HG02870 (cell line): ENCODE data around the gene STEAP1.

Experiments
- ATAC-seq: cut with Tn5 transposase; IDR thresholded peaks from one replicate; pipeline ENCODE4 v1.9.1; 2021; ENCODE audit warnings: mild to moderate bottlenecking, moderate library complexity; ENCODE audit not compliant: unreplicated experiment

Gene STEAP1

GRCh38 chr7:90210981-90211380, 56.7 kb downstream of the STEAP1 start:
- no peak for ATAC-seq

GRCh38 chr7:90211391-90212148, 57.3 kb downstream of the STEAP1 start, which contains the start of gene STEAP2:
Gene STEAP2, plus strand, starts transcription at chr7:90211740. Its CDS starts 13,343 bp downstream, at chr7:90225083.
- peak; percentile 92 for ATAC-seq

- no peak for ATAC-seq
Observed at GRCh38 chr7:90212149-90212495, 57.9 kb downstream of the STEAP1 start.

DNA sequence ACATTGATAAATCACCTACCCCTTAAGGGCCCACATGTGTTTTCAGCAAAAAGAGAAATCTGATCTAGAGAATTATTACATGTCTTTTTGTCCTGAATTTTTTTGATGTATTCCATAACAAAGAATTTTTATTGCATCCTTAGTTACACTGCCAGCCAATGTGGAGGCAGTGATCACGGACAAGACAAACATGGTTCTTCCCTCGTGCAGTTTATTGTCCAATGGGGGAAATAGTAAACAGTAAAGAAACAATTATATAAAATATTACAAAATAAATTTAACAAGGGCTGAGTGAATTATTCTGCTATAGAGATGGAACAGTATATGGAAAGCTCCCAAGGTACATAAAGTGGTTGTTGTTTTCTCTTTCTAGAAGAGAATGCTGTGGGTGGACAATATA, 59.3 kb downstream of the STEAP1 start:
- ATAC-seq, result no peak
